Measurements from ENCODE around the gene NFIC. TPM values are rescaled to one million over a fixed set of nuclear protein-coding genes. Genes with fewer than 3 reads are reported as not detected.

Gene NFIC
- 93.5 and 113 TPM in 2 replicates for total RNA-seq

DNA sequence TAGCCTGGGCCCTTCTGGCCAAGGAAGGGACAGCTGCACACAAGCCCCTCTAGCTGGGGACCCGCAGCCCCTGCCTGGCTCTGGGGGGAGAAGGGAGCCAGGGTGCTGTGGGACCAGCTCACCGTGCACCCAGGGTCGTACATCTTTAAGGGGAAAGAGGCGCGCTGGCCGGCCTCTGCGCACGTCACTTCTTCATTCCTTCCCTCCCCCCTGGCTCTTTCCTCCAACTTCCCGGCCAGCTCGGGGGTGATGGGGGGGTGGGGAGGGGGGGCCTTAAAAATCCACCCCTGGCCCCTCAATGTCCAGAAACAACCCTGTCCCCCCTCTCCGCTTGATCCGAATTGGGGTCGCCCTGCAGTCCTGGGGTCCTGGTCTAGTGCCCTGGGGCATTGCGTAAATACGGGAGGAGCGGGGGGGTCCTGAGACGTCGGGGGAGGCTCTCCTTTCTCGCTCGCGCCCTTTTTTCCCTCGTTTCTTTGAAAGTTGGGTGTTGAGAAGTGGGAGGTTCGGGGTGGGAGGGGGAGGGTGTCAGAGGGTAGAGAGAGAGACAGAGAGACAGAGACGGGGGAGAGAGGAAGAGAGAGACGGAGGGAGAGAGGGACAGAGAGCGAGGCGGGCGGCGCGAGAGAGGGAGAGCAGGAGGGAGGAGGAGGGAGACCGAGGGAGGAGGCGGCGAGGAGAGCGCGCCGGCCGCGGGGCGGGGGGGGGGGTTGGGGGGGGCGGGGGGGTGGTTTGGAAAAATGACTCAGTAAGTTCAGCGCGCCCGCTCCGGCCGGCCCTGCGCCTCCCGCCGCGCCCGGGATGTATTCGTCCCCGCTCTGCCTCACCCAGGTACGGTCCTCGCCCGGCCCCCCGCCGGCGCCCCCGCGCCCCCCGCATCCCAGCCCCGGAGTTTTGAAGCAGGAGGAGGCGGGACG is at the start of gene NFIC:
TSS of gene NFIC (plus strand) at position 748 of the 917 bp plus-strand sequence. CDS start at position 802, 54 bp downstream.

GRCh38 chr19:3480383-3481091 is 114.2 kb downstream of the NFIC start, which contains the start of gene SMIM24:
Gene SMIM24 (minus strand): TSS chr19:3480525. CDS start chr19:3480463, 62 bp downstream.

DNA sequence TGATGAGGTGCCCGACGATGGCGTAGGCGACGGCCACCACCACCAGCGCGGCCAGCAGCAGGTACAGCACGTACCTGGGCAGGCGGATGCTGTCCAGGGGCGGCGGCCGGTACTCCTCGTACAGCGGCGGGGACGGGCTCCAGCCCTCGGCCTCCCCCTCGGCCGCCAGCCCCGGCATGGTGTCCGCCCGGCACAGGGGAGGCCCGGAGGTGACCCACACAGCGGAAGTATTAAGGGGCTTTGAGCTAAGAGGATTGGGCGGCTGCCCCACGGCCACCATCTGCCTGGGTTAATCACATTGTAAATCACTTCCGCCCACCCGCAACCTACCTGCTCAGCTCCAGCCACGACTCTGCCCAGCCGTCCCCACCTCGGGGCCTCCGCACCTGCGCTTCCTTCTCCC is 116.8 kb downstream of the NFIC start, which contains the start of gene SMIM44:
TSS of gene SMIM44 (minus strand) at position 216 of the 403 bp plus-strand sequence. CDS start at position 178, 38 bp downstream.

GRCh38 chr19:3500429-3501101 is 134.2 kb downstream of the NFIC start, which contains the start of gene DOHH:
Gene DOHH (minus strand): TSS chr19:3500674. CDS start chr19:3496814, 3,860 bp downstream.

GRCh38 chr19:3505598-3506383 is 139.4 kb downstream of the NFIC start, which contains the start of gene FZR1:
Gene FZR1 (plus strand): TSS chr19:3506311. CDS start chr19:3522990, 16,679 bp downstream.

Other genes with a start within 250 kb of the NFIC start
- under 0.01 and 0.17 TPM in 2 replicates for gene GNA15, start 230.6 kb upstream of the NFIC start, total RNA-seq
- under 0.01 TPM in 1 of 2 replicates, not detected in the other for gene S1PR4, start 187.8 kb upstream of the NFIC start, total RNA-seq
- gene NCLN, start 180.7 kb upstream of the NFIC start, total RNA-seq: 50.0 and 55.0 TPM in 2 replicates
- 0.17 TPM in 1 of 2 replicates, not detected in the other for gene CELF5, start 141.9 kb upstream of the NFIC start, total RNA-seq
- not detected in 2 replicates for gene SMIM24, start 113.9 kb downstream of the NFIC start, total RNA-seq
- not detected in 2 replicates for gene SMIM44, start 116.9 kb downstream of the NFIC start, total RNA-seq
- 12.5 and 15.9 TPM in 2 replicates for gene DOHH, start 134.1 kb downstream of the NFIC start, total RNA-seq
- gene FZR1, start 139.7 kb downstream of the NFIC start, total RNA-seq: 48.8 and 52.1 TPM in 2 replicates
- not detected in 2 replicates for gene TEKTIP1, start 172.6 kb downstream of the NFIC start, total RNA-seq
- 50.2 and 174 TPM in 2 replicates for gene MFSD12, start 191.0 kb downstream of the NFIC start, total RNA-seq
- gene HMG20B, start 206.4 kb downstream of the NFIC start, total RNA-seq: 91.1 and 102 TPM in 2 replicates
- under 0.01 TPM in 1 of 2 replicates, not detected in the other for gene GIPC3, start 218.9 kb downstream of the NFIC start, total RNA-seq
- gene TBXA2R, start 240.3 kb downstream of the NFIC start, total RNA-seq: 2.8 and 2.9 TPM in 2 replicates